Fibroblast of skin of back (primary cell): Measurements from ENCODE around the gene FKBP14. TPM values are rescaled to one million over a fixed set of nuclear protein-coding genes. Genes with fewer than 3 reads are reported as not detected.

Experiments used
- DNase-seq: peaks from one replicate; pipeline ENCODE4 v3.0.0-alpha.2; 2013
- polyA plus RNA-seq, 2 experiments: library from polyadenylated mRNA; unstranded; fragments of 120-200 nt; gene quantifications; one replicate each; pipeline ENCODE4 v1.2.1, GENCODE V29; 2013; ENCODE audit not compliant: insufficient read length in 2 of 2

The FKBP14 gene, protein sequence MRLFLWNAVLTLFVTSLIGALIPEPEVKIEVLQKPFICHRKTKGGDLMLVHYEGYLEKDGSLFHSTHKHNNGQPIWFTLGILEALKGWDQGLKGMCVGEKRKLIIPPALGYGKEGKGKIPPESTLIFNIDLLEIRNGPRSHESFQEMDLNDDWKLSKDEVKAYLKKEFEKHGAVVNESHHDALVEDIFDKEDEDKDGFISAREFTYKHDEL
- 43.5 TPM for polyA plus RNA-seq (2013, experiment 1 of 2; ENCODE audit: insufficient read length)
- polyA plus RNA-seq (2013, experiment 2 of 2; ENCODE audit: insufficient read length) = 52.6 TPM

DNA sequence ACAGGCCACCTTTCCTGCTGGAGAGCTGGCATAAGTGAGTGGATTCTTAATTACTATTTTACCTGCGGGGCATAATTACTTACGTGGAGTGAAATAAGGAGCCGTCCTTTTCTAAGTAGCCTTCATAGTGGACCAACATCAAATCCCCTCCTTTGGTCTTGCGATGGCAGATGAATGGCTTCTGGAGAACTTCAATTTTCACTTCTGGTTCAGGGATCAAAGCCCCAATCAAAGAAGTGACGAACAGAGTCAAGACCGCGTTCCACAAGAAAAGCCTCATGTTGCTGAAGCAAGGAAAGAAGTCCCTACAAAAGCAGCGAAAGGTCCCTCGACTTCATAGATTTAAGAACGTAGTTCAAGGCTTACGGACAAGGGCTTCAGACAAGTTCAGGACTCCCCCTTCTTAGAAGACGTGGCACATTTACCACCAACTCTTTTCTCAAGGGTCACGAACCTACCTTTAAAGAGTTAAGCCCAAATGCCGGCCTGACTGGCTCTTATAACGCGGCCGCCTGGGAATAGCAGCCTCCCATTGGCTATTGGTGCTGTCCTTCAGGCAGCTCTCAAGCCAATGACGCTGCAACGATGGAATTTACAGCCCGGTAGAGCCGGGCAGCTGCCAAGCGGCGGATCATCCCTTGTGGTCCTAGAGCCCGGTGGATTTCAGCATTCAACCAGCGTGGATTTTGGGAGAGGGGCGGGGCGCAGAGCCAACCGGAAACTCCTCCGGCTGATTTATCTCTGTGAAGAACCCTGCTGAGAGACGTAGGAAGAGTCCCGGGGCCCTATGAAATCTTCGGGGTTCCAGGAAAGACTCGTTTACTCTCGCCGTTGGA lies at the start of gene FKBP14:
TSS of gene FKBP14 (minus strand) at position 474 of the 836 bp plus-strand sequence. CDS start at position 280, 194 bp downstream.
- peak; percentile 100 for DNase-seq

DNA sequence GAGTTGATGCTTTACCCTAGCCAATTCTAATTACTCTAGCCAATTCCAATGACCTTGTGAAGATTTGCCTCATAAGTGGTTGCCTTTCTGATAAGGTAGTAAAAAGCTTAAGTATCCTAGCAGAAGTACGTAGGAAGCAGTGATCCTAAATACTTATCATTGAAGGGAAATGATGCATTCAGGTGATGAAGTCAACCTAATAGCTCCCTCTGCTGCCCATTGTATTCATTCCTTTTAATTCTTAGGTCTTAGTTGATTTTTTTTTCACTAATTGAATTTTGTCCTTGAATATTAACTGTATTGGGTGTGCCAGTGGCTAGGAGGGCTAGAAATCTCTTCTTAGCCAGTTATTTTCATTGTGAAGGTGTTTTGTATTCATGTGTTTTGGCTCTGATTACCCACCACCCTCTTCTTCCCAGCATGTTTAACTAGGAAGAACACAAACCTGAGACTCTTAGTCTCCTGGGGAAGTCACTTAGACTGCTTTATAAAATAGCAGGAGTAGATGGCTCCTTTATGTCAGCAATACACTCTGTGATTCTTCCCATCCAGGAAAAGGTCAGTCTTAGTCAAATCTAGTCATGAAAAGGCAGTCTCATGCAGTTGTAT lies 48.0 kb upstream of the FKBP14 start:
- DNase-seq = peak; percentile 43

DNA sequence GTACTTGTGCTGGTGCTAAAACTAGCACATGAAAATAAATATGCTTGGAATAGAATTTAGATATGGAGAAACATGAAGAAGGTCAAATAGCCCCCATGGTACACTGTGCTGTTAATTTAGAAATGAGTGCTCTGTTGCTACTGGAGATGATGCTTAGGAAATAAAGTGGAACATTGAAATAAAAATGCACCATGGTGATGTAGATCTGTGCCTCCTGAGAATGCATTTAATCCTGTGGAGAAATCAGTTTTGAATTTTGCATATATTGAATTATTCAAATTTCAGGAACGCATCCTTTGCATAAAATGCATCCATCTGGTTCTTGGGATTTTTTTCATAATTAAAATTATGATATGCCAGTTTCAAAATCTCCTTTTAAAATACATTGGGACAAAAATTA lies 46.2 kb upstream of the FKBP14 start:
- DNase-seq = no peak

DNA sequence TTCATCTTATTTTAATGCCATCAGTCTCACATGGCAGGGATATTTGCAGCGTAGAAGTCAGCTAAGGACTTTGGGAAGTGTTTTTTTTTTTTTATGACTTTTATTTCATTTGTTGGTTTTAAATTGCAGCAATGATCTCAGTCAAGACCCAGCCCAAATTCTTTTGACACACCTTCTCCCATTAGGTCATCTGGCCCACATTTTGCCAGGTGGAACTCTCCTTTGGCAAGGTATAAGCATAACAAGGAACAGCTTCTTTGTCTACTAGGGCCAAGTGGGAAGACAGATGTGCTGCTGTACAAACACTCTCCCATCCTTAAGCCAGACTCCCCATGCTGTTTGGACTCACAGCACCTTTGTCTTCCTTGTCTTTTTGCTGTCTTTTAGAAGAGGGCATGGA lies 43.5 kb upstream of the FKBP14 start:
- no peak for DNase-seq

DNA sequence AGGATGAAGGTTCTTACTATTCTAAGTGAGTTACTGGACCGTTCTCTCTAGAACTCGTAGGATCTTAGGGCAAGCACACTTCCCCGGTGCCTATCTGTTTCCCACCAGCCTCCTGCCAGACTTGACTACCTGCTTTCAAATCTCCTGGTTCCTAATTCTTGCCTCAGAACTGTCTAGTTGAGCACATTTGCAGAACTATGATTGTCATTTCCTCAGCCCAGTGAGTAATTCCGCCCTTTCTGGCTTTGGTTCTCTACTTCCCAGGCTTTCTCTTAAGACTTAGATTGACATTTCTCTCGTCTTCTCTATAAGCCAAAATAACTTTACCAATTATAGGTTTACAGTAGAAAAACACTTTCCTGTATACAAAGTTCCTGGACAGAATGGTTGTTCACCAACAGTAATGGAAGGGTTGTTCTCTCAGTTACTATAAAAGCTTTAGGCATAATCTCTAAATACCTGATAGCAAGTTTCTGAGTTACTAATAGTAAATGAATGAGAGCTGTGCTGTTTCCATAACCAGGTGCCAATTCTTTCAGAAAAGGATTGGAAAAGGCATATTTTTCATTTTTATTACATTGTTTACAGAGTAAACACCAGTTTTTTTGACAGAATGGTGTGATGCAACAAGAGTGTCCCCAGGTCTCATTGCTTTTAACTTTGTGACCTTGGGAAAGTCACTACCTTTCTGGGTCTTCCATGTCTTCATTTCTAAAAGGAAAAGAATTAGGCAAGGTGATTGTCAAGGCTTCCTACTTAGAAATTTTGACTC lies 42.8 kb upstream of the FKBP14 start:
- peak; percentile 17 for DNase-seq

DNA sequence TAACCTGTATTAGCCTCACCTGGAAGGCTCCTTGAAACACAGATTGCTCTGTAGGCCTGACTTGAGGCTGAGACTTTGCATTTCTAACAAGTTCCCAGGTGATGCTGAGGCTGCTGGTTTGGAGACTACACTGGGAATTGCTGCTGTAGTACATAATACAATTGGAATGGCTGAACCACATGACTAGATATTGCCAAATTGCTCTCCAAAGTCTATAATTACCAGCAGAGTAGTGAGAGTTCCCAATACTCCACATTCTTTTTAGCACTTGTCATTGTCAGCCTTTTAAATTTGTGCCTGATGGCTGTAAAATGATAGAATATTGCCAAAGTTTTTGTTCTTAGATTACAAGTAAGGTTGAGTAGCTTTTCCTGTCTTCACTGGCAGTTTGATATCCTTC lies 41.6 kb upstream of the FKBP14 start:
- peak; percentile 88 for DNase-seq

DNA sequence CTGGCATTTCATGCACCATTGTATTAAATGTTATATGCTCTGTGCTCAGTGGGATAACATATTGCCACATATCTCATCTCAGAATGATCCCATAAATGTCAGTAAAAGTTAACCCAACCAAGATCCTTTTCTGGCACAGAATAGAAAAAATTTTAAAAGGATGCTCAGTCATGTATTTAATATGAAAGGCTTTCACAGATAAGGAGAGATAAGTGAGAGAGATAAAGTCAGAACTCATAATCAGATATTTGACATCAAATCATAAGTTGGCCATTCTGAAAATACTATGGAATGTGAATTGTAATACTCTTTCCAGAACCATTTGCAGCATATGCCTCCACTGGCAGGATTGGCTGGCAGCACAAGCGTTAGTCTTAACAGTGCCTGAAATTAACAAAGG lies 40.2 kb upstream of the FKBP14 start:
- no peak for DNase-seq

DNA sequence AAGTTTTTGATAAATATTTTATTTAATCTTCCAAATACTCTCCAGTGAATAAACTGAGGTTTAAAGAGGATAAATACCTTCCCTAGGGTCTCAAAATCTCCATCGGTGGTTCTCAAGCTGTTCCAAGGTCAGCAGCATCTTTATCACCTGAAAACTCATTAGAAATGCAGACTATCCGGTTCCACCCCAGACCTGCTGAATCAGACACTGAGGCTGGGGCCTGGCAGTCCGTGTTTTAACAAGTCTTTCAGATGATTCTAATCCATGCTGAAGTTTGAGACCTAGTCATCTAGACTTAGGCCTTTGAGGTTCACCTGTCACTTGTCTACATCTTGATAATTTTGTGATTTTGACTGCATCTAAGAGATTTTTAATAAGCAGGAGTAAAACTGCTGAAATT lies 39.2 kb upstream of the FKBP14 start:
- no peak for DNase-seq

DNA sequence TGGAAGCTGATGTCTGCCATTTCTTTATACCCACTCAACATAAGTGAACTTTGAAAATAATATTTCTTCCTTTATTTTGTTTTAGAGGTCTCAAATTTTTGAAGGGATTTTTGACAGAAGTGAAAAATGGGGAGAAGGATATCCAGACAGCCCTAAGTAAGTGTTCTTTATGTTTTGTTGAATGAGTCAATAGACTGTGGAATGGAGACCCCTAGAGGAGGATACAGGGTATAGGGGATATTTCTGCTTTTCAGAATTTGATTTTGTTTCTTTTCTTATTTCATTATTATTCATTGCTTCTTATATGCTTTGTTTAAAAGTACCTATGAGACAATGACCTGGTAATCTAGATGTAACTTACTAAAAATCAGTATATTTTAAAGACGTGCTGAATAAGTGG lies 36.1 kb upstream of the FKBP14 start:
- peak; percentile 57 for DNase-seq

DNA sequence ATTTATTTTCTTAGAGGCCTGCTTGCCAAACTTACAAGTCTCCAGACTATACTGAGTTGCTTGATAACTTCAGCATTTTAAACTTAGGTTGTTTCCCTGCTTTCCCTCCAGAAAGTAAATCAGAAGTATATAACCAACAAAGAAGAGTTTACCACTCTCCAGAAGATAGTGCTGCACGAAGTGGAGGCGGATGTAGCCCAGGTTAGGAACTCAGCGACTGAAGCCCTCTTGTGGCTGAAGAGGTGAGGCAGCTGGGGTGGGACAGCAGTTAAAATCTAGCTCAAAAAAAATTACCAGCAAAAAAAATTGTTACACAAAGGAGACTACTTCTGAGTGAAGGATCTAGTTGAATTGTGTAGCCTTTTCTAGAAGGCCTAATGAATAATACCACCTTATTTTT lies 35.3 kb upstream of the FKBP14 start:
- DNase-seq = peak; percentile 23

DNA sequence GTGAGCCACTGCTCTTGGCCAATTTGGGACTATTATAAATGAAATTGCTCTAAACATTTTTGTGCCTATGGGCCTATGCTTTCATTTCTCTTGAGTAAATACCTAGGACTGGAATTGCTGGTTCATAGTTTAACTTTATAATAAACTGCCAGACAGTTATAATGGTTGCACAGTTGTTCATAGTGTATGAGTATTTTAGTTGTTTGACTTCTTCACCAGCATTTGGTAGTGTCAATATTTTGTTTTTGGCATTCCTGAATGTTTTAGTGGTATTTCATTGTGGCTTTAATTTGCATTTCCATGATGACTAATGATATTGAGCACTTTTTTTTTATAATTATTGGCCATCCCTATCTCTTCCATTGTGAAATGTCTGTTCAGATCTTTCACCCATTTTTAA lies 31.2 kb upstream of the FKBP14 start:
- DNase-seq = peak; percentile 80

DNA sequence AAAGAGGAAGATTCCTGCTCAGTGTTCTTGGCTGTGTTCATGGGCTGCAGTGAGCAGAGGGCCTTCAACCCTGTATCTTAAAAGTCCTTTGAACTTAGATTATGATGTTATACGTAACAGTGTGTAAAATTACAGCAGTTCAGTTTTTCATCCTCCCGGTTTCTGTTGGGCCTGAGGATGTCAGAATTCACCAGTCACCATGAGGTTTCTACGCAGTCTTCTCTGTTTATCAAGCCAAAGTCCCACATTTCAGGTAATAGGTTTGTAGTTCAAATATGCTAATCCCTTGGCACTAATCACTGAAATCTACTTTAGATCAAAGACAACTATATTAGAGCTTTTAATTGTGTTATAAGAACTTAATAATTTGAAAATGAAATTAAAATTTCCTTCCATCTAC lies 26.6 kb upstream of the FKBP14 start:
- no peak for DNase-seq

DNA sequence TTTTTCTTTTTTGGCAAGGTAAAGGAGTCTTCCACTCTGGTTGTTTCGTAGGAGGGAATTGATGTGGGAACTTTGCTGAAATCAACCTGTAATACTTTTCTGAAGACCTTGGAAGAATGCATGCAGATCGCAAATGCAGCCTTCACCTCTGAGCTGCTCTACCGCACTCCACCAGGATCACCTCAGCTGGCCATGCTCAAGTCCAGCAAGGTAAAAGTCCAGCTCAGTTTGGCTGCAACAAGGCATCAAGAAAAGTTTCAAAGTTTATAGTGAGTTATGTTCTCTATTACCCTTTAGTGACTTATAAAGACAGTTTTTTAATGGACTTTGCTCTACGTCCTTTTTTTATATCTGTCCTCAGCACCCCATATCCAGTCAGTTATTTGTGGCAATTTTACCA lies 22.7 kb upstream of the FKBP14 start:
- no peak for DNase-seq

DNA sequence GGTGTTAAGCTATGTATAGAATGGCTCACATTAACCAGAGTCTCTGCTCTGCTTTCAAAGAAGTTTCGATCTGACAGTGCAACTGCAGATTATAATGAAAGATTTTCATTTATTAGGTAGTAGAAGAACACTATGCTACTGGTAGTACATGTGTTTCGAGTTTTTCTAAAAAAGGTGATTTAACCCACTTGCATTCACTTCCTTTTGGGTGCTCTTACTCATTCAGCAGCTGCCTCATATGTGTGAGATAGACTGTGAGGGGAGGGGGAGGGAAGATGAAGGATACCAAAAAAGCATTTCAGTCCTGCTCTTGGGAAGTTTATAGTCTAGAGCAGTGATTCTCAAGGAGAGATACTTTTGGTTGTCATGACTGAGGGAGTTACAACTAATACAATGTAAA lies 22.1 kb upstream of the FKBP14 start:
- no peak for DNase-seq

DNA sequence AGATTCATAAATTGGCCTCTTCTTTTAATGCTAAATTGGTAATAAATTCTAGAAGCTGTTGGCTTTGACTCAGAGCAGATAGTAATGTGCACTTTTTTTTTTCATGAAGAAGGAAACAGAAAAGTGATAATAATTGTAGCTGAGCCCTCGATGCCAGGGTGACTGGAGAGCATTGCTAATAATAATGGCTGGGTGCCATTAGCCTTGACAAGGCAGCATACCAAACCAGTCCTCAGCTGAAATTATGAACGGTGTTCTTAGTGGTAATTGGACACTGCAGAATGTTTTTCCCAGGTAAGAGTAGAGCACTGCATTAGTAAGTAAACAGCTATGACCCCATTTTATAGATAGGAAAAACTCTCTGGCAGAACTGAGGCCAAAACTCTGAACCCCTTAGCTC lies 20.6 kb upstream of the FKBP14 start:
- no peak for DNase-seq

DNA sequence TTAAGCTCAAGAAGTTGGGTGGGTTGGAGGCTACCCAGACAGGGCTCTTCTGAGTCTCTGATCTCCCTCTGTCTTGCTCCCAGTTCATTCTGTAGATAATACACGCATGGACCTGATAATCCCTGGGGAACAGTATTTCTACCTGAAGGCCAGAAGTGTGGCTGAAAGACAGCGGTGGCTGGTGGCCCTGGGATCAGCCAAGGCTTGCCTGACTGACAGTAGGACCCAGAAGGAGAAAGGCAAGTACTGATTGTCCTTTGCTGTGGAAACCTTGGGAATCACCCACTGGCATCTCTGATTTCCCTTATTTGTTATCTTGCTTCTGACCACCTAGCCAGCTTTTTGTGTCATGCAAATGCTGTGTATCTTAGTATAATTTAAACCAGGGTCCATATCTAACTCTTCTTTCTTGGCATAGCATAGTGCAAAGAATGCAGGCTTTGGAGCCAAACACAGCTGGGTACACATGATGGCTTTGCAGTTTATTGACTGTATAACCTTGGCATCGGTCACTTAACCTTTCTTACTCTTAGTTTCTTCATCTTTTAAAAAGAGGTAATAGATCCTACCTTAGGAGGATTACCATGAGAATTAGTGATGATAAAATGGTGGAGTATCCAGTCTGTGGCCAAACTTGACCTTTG lies 19.7 kb upstream of the FKBP14 start:
- no peak for DNase-seq

DNA sequence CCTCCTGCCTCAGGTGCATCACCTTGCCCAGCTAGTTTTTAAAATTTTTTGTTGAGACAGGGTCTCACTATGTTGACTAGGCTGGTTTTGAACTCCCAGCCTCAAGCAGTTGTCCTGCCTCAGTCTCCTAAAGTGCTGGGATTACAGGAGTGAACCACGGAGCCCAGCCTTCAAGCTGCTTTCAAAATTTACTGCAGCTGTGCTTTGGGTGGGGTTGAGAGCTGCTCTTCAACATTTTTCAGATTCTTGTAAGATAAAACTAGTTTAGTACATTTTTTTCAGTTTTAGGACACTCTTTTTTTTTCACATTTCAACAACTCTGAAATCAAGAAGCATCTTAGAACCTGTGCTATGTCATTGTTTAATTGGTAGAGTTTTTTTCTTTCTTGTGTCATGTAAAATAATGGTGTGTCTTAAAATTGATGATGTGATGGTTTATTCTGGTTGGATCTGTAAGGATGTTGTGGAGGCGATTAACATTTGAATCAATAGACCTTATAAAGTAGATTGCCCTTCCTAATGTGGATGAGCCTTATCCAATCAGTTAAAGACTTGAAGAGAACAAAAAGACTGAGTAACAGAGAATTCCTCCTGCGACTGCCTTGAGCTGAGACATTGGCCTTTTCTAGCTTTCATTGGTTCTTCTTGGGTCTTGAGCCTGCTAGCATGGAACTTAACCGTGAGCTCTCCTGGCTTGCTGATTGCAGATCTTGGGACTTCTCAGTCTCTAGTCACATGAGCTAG lies 15.2 kb upstream of the FKBP14 start:
- DNase-seq = peak; percentile 42

DNA sequence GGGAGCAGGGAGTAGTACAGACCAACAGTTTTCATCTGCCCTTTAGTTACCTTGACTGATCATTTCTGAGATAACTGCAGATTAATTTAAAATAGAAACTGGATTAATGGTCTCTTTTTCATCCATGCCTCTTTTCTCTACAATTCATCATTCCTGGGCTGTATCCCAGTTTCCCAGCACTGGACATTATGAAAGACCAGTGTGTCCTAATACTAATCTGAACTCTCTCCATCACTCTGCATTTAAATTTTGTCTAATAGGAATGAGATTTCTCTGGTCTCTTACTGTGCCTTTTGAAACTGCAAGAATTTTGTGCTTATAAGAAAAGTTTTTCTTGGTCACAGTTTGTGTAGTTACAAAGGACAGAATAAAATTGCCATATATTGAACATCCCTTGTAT lies 14.4 kb upstream of the FKBP14 start:
- no peak for DNase-seq

DNA sequence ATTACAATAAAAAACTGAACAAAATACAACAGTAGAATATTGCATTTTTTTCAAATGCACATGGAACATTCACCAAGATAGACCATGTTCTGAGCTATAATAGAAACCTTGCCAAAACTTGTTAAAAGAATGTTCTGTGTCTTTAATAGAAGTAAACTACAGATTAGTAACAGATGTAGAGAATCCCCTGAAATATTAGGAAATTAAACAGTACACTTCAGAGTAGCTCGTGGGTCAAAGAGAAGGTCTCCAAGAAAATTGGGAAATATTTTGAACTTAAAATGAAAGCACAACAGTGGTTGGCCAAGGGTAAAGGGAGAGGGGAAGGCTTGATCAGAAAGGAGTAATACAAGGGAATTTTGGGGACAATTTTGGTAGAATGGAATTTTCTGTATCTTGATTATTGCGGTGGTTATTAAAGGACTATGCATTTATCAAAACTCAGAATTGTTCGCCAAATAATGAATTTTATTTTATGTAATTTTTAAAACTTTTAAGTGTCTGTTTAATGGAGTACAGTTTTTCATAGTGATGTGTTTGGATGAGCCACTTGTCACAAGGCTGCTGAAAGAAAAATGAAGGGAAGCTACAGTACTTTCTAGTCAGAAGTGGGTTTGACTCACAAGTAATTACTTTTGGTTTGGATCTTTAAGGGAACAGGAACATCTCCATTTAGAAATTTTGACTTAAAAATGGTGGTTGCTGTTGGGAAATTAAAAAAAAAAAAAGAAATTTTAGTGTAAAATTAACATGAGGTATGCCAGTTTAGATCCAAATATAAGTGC lies 11.9 kb upstream of the FKBP14 start:
- DNase-seq = no peak

DNA sequence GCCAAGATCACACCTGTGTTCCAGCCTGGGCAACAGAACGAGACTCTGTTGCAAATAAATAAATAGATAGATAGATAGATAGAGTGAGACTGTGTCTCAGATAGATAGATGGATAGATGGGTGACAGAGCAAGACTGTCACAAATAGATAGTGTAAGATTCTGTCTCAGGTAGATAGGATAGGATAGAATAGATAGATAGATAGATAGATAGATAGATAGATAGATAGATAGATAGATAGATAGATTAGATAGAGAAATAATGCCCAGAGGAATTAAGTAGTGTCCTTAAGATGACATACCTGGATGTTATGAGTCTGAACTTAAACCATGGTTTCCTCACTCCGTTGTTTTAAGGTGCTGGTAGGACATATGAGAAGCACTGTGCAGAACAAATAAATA lies 9.7 kb upstream of the FKBP14 start:
- DNase-seq = no peak

DNA sequence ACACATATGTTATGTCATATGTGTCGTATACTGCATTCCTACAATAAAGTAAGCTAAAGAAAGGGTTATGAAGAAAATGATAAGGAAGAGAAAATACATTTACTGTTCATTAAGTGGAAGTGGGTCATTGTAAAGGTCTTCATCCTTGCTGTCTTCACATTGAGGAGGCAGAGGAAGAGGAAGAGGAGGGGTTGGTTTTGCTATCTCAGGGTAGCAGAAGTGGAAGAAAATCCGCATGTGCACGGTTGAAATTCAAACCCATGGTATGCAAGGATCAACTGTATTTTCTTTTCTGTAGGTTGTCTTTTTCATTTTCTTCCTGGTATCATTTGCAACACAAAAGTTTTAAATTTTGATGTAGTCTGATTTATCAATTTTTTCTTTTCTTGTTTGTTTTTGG lies 8.0 kb upstream of the FKBP14 start:
- DNase-seq = no peak
